Uterus (tissue), 2 donors: ENCODE data around the gene PI4KA.

Experiments
- POLR2A ChIP-seq, 2 donors: fragments of 450-650 bp; IDR thresholded peaks; one replicate each; pipeline ENCODE4 v1.6.1; 2016; ENCODE audit warnings: antibody characterized with exemption in 2 of 2, mild to moderate bottlenecking in 1 of 2, moderate library complexity in 1 of 2
- TF ChIP-seq, protein P1 (sequence below), 4 experiments: fragments of 200-600 bp in 2 of 4; fragments of 450-650 bp in 2 of 4; sonication (generic) in 2 of 4; IDR thresholded peaks; one replicate each; pipeline ENCODE4 v1.5.1; 2016 to 2019; ENCODE audit warnings: antibody characterized with exemption in 4 of 4, mild to moderate bottlenecking in 2 of 4, moderate library complexity in 1 of 4

GRCh38 chr22:20833225-20833665 lies 25.4 kb downstream of the PI4KA start:
- no peak for TF ChIP-seq POLR2A (IDR thresholded peaks at IDR 0.05)
- TF ChIP-seq, protein P1, sequence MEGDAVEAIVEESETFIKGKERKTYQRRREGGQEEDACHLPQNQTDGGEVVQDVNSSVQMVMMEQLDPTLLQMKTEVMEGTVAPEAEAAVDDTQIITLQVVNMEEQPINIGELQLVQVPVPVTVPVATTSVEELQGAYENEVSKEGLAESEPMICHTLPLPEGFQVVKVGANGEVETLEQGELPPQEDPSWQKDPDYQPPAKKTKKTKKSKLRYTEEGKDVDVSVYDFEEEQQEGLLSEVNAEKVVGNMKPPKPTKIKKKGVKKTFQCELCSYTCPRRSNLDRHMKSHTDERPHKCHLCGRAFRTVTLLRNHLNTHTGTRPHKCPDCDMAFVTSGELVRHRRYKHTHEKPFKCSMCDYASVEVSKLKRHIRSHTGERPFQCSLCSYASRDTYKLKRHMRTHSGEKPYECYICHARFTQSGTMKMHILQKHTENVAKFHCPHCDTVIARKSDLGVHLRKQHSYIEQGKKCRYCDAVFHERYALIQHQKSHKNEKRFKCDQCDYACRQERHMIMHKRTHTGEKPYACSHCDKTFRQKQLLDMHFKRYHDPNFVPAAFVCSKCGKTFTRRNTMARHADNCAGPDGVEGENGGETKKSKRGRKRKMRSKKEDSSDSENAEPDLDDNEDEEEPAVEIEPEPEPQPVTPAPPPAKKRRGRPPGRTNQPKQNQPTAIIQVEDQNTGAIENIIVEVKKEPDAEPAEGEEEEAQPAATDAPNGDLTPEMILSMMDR (IDR thresholded peaks at IDR 0.05) = no peak
